Measurements from ENCODE around the gene ZNF280B. TPM values are rescaled to one million over a fixed set of nuclear protein-coding genes. Genes with fewer than 3 reads are reported as not detected.

Gene ZNF280B
- total RNA-seq, 1 experiment from 2014 or later: 8.2 TPM

- H2BK15ac ChIP-seq (ENCODE audit: low read depth, low read length): no peak overlapping the region
- Mint-ChIP-seq H3K36me3 (ENCODE audit: insufficient read depth in 1 of 3, low read depth in 3 of 3) (peaks cover 29 to 47% (median 45%) of the 10 kb centered on the region in 3 experiments; a peak in 6 of 7 replicates), H3K9me3 (no peaks in the 10 kb centered on the region), H3K27ac (no peak overlapping the region), H3K4me1 (peaks cover 2 to 3% of the 10 kb centered on the region in 2 experiments; a peak in 2 of 4 replicates), H3K27me3 (ENCODE audit: low read depth) (peaks cover 52% of the 10 kb centered on the region), H3K4me3 (no peak overlapping the region)
- no peak overlapping the region for H3K9ac ChIP-seq (ENCODE audit: extremely low read depth, insufficient read length, low read length)
- H2BK120ac ChIP-seq (ENCODE audit: low read depth, low read length, poor library complexity, severe bottlenecking): no peak overlapping the region
- H4K91ac ChIP-seq (ENCODE audit: insufficient read length, low read depth, low read length): no peak overlapping the region
- H2BK5ac ChIP-seq (ENCODE audit: insufficient read length, low read length): no peak overlapping the region
- no peaks in the 10 kb centered on the region for H3K9me3 ChIP-seq (ENCODE audit: control insufficient read depth, low read depth, low read length)
- H3K79me1 ChIP-seq (ENCODE audit: insufficient read depth, low read depth, low read length, poor library complexity, severe bottlenecking): no peaks in the 10 kb centered on the region
- H2BK12ac ChIP-seq (ENCODE audit: insufficient read length, low read depth, low read length): no peak overlapping the region
- no peak overlapping the region for H3K4ac ChIP-seq (ENCODE audit: low read depth, low read length)
- H3K79me2 ChIP-seq (ENCODE audit: insufficient read depth, low read length): no peaks in the 10 kb centered on the region
- H3T11ph ChIP-seq (ENCODE audit: low read length): no peak overlapping the region
- H3K27ac ChIP-seq (ENCODE audit: insufficient read length, low read depth, low read length): no peak overlapping the region
- H3K14ac ChIP-seq (ENCODE audit: insufficient read depth, low read length): no peak overlapping the region
- no peaks in the 10 kb centered on the region for H3K4me1 ChIP-seq (ENCODE audit: insufficient read depth, low read length)
- no peak overlapping the region for H3K23ac ChIP-seq (ENCODE audit: insufficient read length, low read depth, low read length)
- H2BK20ac ChIP-seq (ENCODE audit: low read depth, low read length, poor library complexity, severe bottlenecking): no peak overlapping the region
- no peak overlapping the region for H4K8ac ChIP-seq (replicated peaks; ENCODE audit: insufficient read length, low read depth, low read length)
- no peaks in the 10 kb centered on the region for H3K27me3 ChIP-seq (ENCODE audit: insufficient read depth, low read length)
- no peak overlapping the region for H2AFZ ChIP-seq (ENCODE audit: low read length)
- no peak overlapping the region for H4K5ac ChIP-seq (ENCODE audit: insufficient read length, low read depth, low read length)
- H2AK5ac ChIP-seq (ENCODE audit: insufficient read length, low read length): no peak overlapping the region
- no peaks in the 10 kb centered on the region for H4K20me1 ChIP-seq (ENCODE audit: control insufficient read depth, insufficient read depth, insufficient read length)
- no CpG with 5 or more reads among the region's 6 CpGs for WGBS (ENCODE audit: extremely low coverage, insufficient read length, low lambda C conversion rate)
- no peak for DNase-seq
- H3K23me2 ChIP-seq (ENCODE audit: insufficient read length, low read depth, low read length, poor library complexity, severe bottlenecking): no peaks in the 10 kb centered on the region
- H3K4me2 ChIP-seq (ENCODE audit: insufficient read depth, insufficient read length, low read length): no peak overlapping the region
- H3K18ac ChIP-seq (ENCODE audit: insufficient read length, low read depth, low read length): no peak overlapping the region
- H3K56ac ChIP-seq (ENCODE audit: insufficient read length, low read depth, low read length): no peak overlapping the region
- no peak for TF ChIP-seq CTCF (conservative IDR thresholded peaks at IDR 0.05)
Measured at GRCh38 chr22:22487059-22487458, 21.5 kb downstream of the ZNF280B start.
